ENCODE results near the gene GNL2.
"Not testable (repeated sequence)": the region's sequence is repeated elsewhere in the genome, so short reads cannot be mapped to it uniquely, and the experiment has no call there.

DNA sequence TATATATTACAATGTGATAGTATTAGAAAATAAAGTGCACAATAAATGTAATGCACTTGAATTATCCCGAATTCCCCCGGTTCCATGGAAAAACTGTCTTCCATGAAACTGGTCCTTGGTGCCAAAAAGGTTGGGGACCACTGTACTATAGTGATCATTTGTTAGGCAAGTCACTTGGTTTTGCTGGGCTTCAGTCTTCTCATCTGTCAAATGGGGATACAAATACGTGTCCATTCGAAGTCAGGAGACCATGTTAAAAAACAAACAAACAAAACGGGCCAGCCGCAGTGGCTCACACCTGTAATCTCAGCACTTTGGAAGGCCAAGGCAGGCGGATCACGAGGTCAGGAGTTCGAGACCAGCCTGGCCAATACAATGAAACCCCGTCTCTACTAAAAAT lies 56.6 kb downstream of the GNL2 start:
- TF ChIP-seq, protein P1, sequence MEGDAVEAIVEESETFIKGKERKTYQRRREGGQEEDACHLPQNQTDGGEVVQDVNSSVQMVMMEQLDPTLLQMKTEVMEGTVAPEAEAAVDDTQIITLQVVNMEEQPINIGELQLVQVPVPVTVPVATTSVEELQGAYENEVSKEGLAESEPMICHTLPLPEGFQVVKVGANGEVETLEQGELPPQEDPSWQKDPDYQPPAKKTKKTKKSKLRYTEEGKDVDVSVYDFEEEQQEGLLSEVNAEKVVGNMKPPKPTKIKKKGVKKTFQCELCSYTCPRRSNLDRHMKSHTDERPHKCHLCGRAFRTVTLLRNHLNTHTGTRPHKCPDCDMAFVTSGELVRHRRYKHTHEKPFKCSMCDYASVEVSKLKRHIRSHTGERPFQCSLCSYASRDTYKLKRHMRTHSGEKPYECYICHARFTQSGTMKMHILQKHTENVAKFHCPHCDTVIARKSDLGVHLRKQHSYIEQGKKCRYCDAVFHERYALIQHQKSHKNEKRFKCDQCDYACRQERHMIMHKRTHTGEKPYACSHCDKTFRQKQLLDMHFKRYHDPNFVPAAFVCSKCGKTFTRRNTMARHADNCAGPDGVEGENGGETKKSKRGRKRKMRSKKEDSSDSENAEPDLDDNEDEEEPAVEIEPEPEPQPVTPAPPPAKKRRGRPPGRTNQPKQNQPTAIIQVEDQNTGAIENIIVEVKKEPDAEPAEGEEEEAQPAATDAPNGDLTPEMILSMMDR (IDR thresholded peaks at IDR 0.05), result not testable (repeated sequence)
- not testable (repeated sequence) for TF ChIP-seq POLR2A (IDR thresholded peaks at IDR 0.05)
